ENCODE data around the gene ZNF490.
"Not testable (repeated sequence)": the region's sequence is repeated elsewhere in the genome, so short reads cannot be mapped to it uniquely, and the experiment has no call there.

ZNF490 gene

GRCh38 chr19:12621253-12622024 is 10.8 kb upstream of the ZNF490 start:
- not testable (repeated sequence) for DNase-seq (ENCODE audit: low read depth)

- DNase-seq (ENCODE audit: low read depth), result no peak
These were observed 7.0 kb upstream of the ZNF490 start for GRCh38 chr19:12617646-12618045.

- DNase-seq (ENCODE audit: low read depth), result no peak
These were observed 717 bp upstream of the ZNF490 start for GRCh38 chr19:12611361-12611699.

GRCh38 chr19:12607631-12608030 is 3.0 kb downstream of the ZNF490 start:
- DNase-seq (ENCODE audit: low read depth), result no peak

GRCh38 chr19:12606796-12607195 is 3.8 kb downstream of the ZNF490 start:
- DNase-seq (ENCODE audit: low read depth), result no peak

- DNase-seq (ENCODE audit: low read depth), result peak; percentile 39
These were observed 6.9 kb downstream of the ZNF490 start for GRCh38 chr19:12603714-12604113.

GRCh38 chr19:12597594-12597993 is 13.0 kb downstream of the ZNF490 start:
- DNase-seq (ENCODE audit: low read depth), result no peak

GRCh38 chr19:12596927-12597548 is 13.6 kb downstream of the ZNF490 start:
- no peak for DNase-seq (ENCODE audit: low read depth)

- no peak for DNase-seq (ENCODE audit: low read depth)
These were observed 14.1 kb downstream of the ZNF490 start for GRCh38 chr19:12596485-12596884.

- DNase-seq (ENCODE audit: low read depth), result no peak
These were observed 29.5 kb downstream of the ZNF490 start for GRCh38 chr19:12581100-12581499.

GRCh38 chr19:12580180-12580694 is 30.4 kb downstream of the ZNF490 start:
- DNase-seq (ENCODE audit: low read depth), result no peak

- DNase-seq (ENCODE audit: low read depth), result no peak
These were observed 32.0 kb downstream of the ZNF490 start for GRCh38 chr19:12578641-12579040.

- no peak for DNase-seq (ENCODE audit: low read depth)
These were observed 36.6 kb downstream of the ZNF490 start for GRCh38 chr19:12574036-12574435.

GRCh38 chr19:12567951-12568350 is 42.7 kb downstream of the ZNF490 start:
- no peak for DNase-seq (ENCODE audit: low read depth)

GRCh38 chr19:12566380-12566779 is 44.2 kb downstream of the ZNF490 start:
- DNase-seq (ENCODE audit: low read depth), result not testable (repeated sequence)

- peak; percentile 81 for DNase-seq (ENCODE audit: low read depth)
These were observed 46.5 kb downstream of the ZNF490 start for GRCh38 chr19:12564016-12564664.

GRCh38 chr19:12555456-12555930 is 55.1 kb downstream of the ZNF490 start:
- DNase-seq (ENCODE audit: low read depth), result no peak

- DNase-seq (ENCODE audit: low read depth), result peak; percentile 88
These were observed 59.4 kb downstream of the ZNF490 start, which contains the start of gene ZNF564 for GRCh38 chr19:12551060-12551832. ZNF564 (minus strand) TSS chr19:12551482; CDS start chr19:12551332, 150 bp downstream.

- DNase-seq (ENCODE audit: low read depth), result no peak
These were observed 63.7 kb downstream of the ZNF490 start for GRCh38 chr19:12546903-12547302.

GRCh38 chr19:12546068-12546467 is 64.5 kb downstream of the ZNF490 start:
- DNase-seq (ENCODE audit: low read depth), result no peak

GRCh38 chr19:12545267-12545666 is 65.3 kb downstream of the ZNF490 start:
- no peak for DNase-seq (ENCODE audit: low read depth)

- DNase-seq (ENCODE audit: low read depth), result no peak
These were observed 66.2 kb downstream of the ZNF490 start for GRCh38 chr19:12544401-12544876.

All from T follicular helper cell (primary cell).